PC-9 (cell line): ENCODE results near the gene MRO. TPM values are rescaled to one million over a fixed set of nuclear protein-coding genes. Genes with fewer than 3 reads are reported as not detected.

Source experiments
- BruUV-seq: library from RNA; stranded (reverse); fragments of 400-500 nt; replicated peaks from 2 replicates; lab custom pipeline; 2021; lab: Mats Ljungman, UMichigan
- CTCF ChIA-PET: fragments of 300-600 bp; sonication (Branson Sonifier 250); formaldehyde crosslinking; loops from one replicate; lab custom pipeline; 2022; ENCODE audit warnings: antibody characterized with exemption; lab: Charles Lee
- POLR2A ChIA-PET: fragments of 300-600 bp; sonication (Branson Sonifier 250); formaldehyde crosslinking; loops from one replicate; lab custom pipeline; 2022; ENCODE audit warnings: antibody characterized with exemption; ENCODE audit not compliant: unreplicated experiment; lab: Charles Lee
- DNase-seq, 2 experiments: peaks; one replicate each; pipeline versions ENCODE4 v3.0.0 to v3.0.0-alpha.2; 2015 to 2022; ENCODE audit warnings: mixed read lengths in 1 of 2
- H2AFZ ChIP-seq: fragments of 200-600 bp; sonication (generic); 2 replicates; pipeline ENCODE4 v1.8.1; 2017; ENCODE audit warnings: antibody characterized with exemption
- H3F3A ChIP-seq: fragments of 200-600 bp; sonication (generic); 2 replicates; pipeline ENCODE4 v1.8.1; 2017; ENCODE audit warnings: antibody characterized with exemption, mild to moderate bottlenecking, low read depth; ENCODE audit not compliant: insufficient read depth
- H3K27ac ChIP-seq: fragments of 200-600 bp; sonication (generic); 2 replicates; pipeline ENCODE4 v1.6.1; 2016; ENCODE audit warnings: mixed run types
- H3K27me3 ChIP-seq: fragments of 200-600 bp; sonication (generic); 2 replicates; pipeline ENCODE4 v1.6.1; 2016; ENCODE audit warnings: low read depth, mixed run types; ENCODE audit not compliant: insufficient read depth
- H3K36me3 ChIP-seq: fragments of 200-600 bp; sonication (generic); 2 replicates; pipeline ENCODE4 v1.6.1; 2016; ENCODE audit warnings: low read depth, mixed run types
- H3K4me1 ChIP-seq: fragments of 200-600 bp; sonication (generic); replicated peaks from 2 replicates; pipeline ENCODE4 v1.6.1; 2016; ENCODE audit warnings: mixed run types; ENCODE audit not compliant: insufficient read depth
- H3K4me2 ChIP-seq: fragments of 200-600 bp; sonication (generic); 2 replicates; pipeline ENCODE4 v1.6.1; 2017; ENCODE audit warnings: mixed run types
- H3K4me3 ChIP-seq: fragments of 200-600 bp; sonication (generic); 2 replicates; pipeline ENCODE4 v1.6.1; 2016; ENCODE audit warnings: mixed run types
- H3K79me2 ChIP-seq: fragments of 200-600 bp; sonication (generic); 2 replicates; pipeline ENCODE4 v1.6.1; 2017; ENCODE audit warnings: low read depth, mixed run types
- H3K9me2 ChIP-seq: fragments of 200-600 bp; sonication (generic); 2 replicates; pipeline ENCODE4 v1.8.1; 2017; ENCODE audit warnings: mild to moderate bottlenecking; ENCODE audit not compliant: insufficient read depth
- H3K9me3 ChIP-seq: fragments of 200-600 bp; sonication (generic); 2 replicates; pipeline ENCODE4 v1.8.1; 2016; ENCODE audit warnings: low read depth; ENCODE audit not compliant: insufficient read depth
- H4K20me1 ChIP-seq: fragments of 200-600 bp; sonication (generic); 2 replicates; pipeline ENCODE4 v1.8.1; 2017; ENCODE audit not compliant: insufficient read depth
- EZH2 ChIP-seq: fragments of 200-600 bp; sonication (generic); IDR thresholded peaks from 2 replicates; pipeline ENCODE4 v1.8.0; 2017; ENCODE audit warnings: antibody characterized with exemption, low read depth
- intact Hi-C: fragments of 100-400 bp; cut with micrococcal nuclease; formaldehyde crosslinking; loops from one replicate; pipeline ENCODE4 v1.10.0; 2022; ENCODE audit not compliant: unreplicated experiment
- total RNA-seq: library from RNA; stranded (reverse); gene quantifications from 2 replicates; pipeline ENCODE4 v1.2.3, GENCODE V29; 2021
- TF ChIP-seq, protein P1 (sequence below): fragments of 200-600 bp; sonication (generic); conservative IDR thresholded peaks from 2 replicates; pipeline ENCODE4 v1.6.1; 2017; ENCODE audit warnings: mixed run types, antibody characterized with exemption, mild to moderate bottlenecking, moderate library complexity

MRO gene
- total RNA-seq, 1 experiment from 2014 or later, result not detected

DNA sequence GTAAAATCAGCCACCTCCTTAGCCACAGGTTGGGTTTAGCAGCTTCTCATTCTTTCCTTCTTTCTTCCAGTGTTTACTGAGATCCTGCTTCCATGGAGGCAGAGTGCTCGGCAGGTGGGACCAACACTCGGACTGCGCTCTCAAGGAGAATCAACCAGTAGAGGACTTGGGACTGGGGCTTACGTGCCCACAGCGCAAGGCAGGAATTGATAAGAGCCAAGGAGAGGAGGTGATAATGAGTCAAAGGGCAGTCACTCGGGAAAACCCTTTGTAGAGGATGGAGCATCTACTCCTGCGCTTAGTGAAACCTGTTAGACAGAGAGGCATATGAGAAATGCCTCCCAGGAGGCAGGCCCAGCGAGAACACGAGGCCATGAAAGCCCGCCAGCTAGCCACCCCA, 2.9 kb upstream of the MRO start:
- ChIA-PET POLR2A (no interaction called here), CTCF (no interaction called here)
- no peaks in the 10 kb centered on the region for H3K9me3 ChIP-seq
- H3K27me3 ChIP-seq, result no peaks in the 10 kb centered on the region
- no peaks in the 10 kb centered on the region for H3K9me2 ChIP-seq
- H3K4me1 ChIP-seq, result peaks cover 12% of the 10 kb centered on the region
- no peaks in the 10 kb centered on the region for H3F3A ChIP-seq
- BruUV-seq, result no TSS peak
- no peak overlapping the region for H3K4me3 ChIP-seq
- no peak overlapping the region for H2AFZ ChIP-seq
- no peaks in the 10 kb centered on the region for H3K36me3 ChIP-seq
- no peak for TF ChIP-seq EZH2
- TF ChIP-seq, protein P1, sequence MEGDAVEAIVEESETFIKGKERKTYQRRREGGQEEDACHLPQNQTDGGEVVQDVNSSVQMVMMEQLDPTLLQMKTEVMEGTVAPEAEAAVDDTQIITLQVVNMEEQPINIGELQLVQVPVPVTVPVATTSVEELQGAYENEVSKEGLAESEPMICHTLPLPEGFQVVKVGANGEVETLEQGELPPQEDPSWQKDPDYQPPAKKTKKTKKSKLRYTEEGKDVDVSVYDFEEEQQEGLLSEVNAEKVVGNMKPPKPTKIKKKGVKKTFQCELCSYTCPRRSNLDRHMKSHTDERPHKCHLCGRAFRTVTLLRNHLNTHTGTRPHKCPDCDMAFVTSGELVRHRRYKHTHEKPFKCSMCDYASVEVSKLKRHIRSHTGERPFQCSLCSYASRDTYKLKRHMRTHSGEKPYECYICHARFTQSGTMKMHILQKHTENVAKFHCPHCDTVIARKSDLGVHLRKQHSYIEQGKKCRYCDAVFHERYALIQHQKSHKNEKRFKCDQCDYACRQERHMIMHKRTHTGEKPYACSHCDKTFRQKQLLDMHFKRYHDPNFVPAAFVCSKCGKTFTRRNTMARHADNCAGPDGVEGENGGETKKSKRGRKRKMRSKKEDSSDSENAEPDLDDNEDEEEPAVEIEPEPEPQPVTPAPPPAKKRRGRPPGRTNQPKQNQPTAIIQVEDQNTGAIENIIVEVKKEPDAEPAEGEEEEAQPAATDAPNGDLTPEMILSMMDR, result no peak
- H3K4me2 ChIP-seq, result no peak overlapping the region
- H3K79me2 ChIP-seq, result no peaks in the 10 kb centered on the region
- no peak for DNase-seq
- H3K27ac ChIP-seq, result no peak overlapping the region
- intact Hi-C loops, result no loop called here
- H4K20me1 ChIP-seq, result no peaks in the 10 kb centered on the region

DNA sequence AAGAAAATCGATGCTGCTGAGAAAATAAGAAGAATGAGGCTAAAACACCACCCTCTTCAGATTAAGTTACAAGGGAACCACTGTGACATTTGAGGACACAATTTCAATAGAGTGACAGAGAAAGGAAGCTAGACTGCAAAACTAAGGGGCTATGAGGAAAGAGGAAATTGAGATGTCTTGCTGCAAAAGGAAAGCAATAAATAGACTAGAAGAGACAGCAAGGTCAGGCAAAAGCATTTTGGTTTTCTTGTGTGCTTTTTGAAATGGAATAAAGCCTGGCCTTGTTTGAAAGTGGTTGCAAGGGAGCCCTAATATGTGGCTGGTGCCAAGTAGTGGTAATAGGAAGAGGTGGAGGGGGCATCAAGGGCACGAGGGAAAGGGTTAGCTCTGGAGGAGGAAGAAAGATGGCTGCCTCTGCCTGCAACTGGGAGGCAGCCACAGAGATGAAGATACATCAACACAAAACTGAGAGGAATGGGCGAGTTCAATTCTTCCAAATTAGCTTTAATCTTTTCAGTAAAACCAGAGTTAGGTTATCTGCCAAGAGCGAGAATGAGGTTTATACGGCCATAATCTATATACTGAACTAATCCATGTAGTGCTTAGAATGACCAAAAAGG, 1.2 kb upstream of the MRO start:
- H3K9me2 ChIP-seq, result no peaks in the 10 kb centered on the region
- H4K20me1 ChIP-seq, result no peaks in the 10 kb centered on the region
- no peaks in the 10 kb centered on the region for H3F3A ChIP-seq
- TF ChIP-seq EZH2, result no peak
- TF ChIP-seq, protein P1, result no peak
- H3K4me3 ChIP-seq, result no peak overlapping the region
- H3K4me1 ChIP-seq, result peaks cover 12% of the 10 kb centered on the region
- H3K9me3 ChIP-seq, result no peaks in the 10 kb centered on the region
- BruUV-seq, result no TSS peak
- CTCF ChIA-PET, result no interaction called here
- H3K79me2 ChIP-seq, result no peaks in the 10 kb centered on the region
- intact Hi-C loops, result loop anchor here (1.0 to 2.0 kb wide), 2 partner anchors 46 to 230 kb away; no protein-coding TSS in a partner anchor
- DNase-seq, result no peak
- no peak overlapping the region for H2AFZ ChIP-seq
- no peak overlapping the region for H3K4me2 ChIP-seq
- POLR2A ChIA-PET, result no interaction called here
- H3K27ac ChIP-seq, result no peak overlapping the region
- no peaks in the 10 kb centered on the region for H3K36me3 ChIP-seq
- no peaks in the 10 kb centered on the region for H3K27me3 ChIP-seq

DNA sequence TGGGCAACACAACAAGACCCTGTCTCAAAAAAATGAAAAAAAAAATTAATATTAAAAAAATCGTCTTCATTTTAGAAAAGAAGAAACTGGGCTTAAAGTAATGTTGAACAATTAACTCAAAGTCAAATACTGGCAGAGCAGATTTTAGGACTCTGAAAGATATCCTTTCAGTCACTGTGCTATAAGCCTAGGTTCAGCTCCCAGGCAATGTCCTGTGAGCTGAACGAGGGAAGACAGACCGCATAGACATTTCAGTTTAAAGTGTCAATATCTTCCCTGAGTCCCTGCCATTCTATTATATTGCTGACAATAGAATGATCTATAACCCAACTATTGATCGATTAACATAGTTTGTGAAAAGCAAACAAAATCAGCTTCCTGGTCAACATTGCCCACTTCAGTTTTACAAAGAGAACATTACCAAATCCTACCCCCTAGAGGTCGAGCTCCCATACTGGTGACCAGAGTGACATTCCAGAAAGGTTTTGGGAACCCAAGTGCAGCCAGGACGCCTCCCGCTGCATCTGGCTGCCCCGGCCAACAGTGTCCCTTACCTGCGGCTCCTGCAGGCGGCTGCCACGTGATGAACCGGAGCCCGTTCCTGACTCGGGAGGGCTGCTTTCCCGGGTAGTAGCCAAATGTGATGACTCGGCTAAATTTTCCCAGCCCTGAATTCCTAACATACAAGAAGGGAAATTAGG, 639 bp downstream of the MRO start:
- POLR2A ChIA-PET, result interaction anchor here (0.6 kb wide), 1 partner anchor 149 kb away, joined by 3 read pairs; the partner anchor contains the start of gene ELAC1
- no peaks in the 10 kb centered on the region for H3K27me3 ChIP-seq
- no peaks in the 10 kb centered on the region for H4K20me1 ChIP-seq
- peak overlapping the region; percentile 73 for H2AFZ ChIP-seq
- TF ChIP-seq, protein P1, result no peak
- TF ChIP-seq EZH2, result no peak
- peak overlapping the region; percentile 51; the same call in 1 of the 2 replicates for H3K4me3 ChIP-seq
- no peaks in the 10 kb centered on the region for H3K9me2 ChIP-seq
- intact Hi-C loops, result no loop called here
- H3K4me2 ChIP-seq, result peak overlapping the region; percentile 89
- H3K27ac ChIP-seq, result no peak overlapping the region
- DNase-seq, result peak; percentile 13 to 41
- H3K79me2 ChIP-seq, result no peaks in the 10 kb centered on the region
- BruUV-seq, result no TSS peak
- H3F3A ChIP-seq, result no peaks in the 10 kb centered on the region
- no peaks in the 10 kb centered on the region for H3K9me3 ChIP-seq
- CTCF ChIA-PET, result interaction anchor here (0.6 kb wide), 1 partner anchor 17 kb away, joined by 4 read pairs; no protein-coding TSS in a partner anchor
- no peaks in the 10 kb centered on the region for H3K36me3 ChIP-seq
- peaks cover 12% of the 10 kb centered on the region for H3K4me1 ChIP-seq
